Upper lobe of left lung (tissue), 4 donors: ENCODE results near the gene CHAF1B.

Experiments
- CTCF ChIP-seq, 6 experiments: fragments of 450-650 bp in 4 of 6; fragments of 200-600 bp in 2 of 6; sonication (generic) in 2 of 6; IDR thresholded peaks; one replicate each; pipeline ENCODE4 v1.5.1; 2016 to 2019; ENCODE audit warnings: antibody characterized with exemption in 6 of 6
- EP300 ChIP-seq, 4 donors: sonication (generic); formaldehyde crosslinking; IDR thresholded peaks; one replicate each; pipeline ENCODE4 v1.5.1; 2017; ENCODE audit warnings: antibody characterized with exemption in 4 of 4, control low read depth in 2 of 4

- TF ChIP-seq EP300 (IDR thresholded peaks at IDR 0.05) (no peak), CTCF (IDR thresholded peaks at IDR 0.05) (no peak)
These were observed 46.1 kb downstream of the CHAF1B start for GRCh38 chr21:36431252-36431651.
